Measurements from ENCODE around the gene SNX7.

DNA sequence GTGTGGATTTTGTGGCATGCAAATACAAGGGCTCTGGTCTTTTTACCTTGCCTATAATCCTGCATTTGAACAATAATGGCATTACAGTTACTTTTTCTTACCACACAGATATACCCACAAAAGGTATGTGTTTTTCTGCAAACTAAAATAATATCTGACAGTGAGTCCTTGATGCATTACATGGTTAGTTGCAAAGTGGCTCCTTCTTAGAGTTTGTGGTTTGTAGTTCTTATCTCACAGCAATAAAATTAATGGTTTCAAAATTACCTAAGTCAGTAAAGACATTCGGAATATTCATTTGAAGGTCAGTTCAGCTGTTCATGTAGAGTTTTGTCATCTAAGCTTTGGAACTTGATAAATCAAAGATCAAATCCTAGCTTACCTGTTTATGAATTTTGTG, 43.5 kb downstream of the SNX7 start:
- TF ChIP-seq, protein P1, sequence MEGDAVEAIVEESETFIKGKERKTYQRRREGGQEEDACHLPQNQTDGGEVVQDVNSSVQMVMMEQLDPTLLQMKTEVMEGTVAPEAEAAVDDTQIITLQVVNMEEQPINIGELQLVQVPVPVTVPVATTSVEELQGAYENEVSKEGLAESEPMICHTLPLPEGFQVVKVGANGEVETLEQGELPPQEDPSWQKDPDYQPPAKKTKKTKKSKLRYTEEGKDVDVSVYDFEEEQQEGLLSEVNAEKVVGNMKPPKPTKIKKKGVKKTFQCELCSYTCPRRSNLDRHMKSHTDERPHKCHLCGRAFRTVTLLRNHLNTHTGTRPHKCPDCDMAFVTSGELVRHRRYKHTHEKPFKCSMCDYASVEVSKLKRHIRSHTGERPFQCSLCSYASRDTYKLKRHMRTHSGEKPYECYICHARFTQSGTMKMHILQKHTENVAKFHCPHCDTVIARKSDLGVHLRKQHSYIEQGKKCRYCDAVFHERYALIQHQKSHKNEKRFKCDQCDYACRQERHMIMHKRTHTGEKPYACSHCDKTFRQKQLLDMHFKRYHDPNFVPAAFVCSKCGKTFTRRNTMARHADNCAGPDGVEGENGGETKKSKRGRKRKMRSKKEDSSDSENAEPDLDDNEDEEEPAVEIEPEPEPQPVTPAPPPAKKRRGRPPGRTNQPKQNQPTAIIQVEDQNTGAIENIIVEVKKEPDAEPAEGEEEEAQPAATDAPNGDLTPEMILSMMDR (IDR thresholded peaks at IDR 0.05) = no peak
- TF ChIP-seq POLR2A (IDR thresholded peaks at IDR 0.05) = no peak
